ENCODE measurements around the gene XPO5.
"Not testable (repeated sequence)": the region's sequence is repeated elsewhere in the genome, so short reads cannot be mapped to it uniquely, and the experiment has no call there.

The XPO5 gene

DNA sequence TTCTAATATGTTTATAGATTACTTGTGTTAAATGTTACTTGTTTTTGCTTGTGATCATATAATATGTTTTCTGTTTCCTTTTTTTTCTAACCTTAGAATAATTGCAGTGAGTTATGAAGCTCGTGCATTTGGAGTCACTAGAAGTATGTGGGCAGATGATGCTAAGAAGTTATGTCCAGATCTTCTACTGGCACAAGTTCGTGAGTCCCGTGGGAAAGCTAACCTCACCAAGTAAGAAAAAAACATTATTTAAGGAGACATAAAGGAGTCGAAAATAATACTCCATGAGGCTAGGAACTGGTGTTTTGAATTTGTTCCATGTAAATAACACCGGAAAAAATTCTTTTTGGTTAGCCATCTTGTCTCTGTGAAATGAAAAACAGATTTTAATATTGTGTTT, 7.1 kb upstream of the XPO5 start:
- DNase-seq = no peak

DNA sequence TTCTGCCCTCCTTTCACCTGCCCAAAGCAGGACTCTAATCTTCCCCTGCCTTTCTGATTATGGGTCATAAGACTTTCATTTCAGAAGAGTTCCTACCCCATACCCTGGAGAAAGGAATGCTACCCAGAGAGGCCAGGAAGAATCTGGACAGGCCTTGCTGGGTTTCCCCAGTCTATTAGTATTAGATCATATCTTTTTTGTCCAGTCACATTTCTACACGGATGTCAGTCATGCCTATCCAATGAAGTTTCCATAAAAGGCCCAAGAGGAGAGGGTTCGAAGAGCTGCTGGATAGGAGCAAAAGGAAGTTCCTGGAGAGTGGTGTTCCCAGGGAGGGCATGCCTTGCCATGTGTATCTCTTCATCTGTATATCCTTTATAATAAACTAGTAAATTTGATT, 3.3 kb upstream of the XPO5 start:
- DNase-seq = no peak

DNA sequence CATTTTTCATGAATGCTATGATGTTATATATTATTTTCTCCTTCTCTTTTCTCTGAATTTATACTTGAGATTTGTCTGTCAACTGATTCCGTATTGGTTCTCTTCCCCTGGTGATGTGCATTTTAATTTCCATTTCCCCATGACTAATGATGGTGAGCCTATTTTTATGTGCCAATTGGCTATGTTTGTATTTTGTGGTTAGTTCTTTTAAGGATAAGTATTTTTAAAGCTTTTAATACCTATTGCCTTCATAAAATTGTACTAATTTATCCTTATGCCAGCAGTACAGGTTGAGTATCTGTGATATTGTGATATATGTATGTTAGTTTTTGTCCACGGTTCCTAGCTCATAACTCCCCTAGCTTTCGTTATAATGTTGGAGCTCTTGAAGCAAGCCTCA, 2.9 kb upstream of the XPO5 start:
- no peak for DNase-seq

DNA sequence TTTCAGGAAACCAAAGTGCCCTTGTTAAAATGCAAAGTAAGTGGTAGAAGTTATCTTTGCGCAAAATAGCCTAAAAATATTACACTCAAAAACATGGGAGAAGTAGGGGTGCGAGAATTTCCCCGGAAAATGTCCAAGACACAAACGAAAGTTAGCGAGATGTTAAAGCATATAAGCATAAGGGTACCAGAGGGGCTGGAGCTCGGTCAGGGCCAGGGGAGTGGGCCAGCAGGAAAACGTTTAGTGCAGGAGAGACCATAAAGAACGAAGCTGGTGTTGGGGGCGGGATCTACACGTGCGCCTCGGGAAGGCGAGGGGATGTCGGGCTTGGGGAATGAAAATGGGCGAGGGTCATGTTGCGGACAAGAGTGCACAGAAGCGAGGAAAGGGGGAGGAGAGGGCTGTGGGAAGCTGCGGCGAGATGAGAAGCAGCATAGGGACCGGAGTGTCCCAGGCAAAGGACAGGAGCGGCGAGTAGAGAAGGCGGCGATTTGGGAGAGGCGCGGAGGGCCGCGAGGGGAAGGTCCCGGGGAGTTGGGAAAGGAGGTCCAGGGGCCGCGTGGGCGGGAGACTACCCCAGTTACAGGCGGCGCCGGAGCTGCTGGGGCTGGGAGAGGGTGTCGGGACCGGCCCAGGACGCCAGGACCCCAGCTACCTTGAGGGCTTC, 600 bp downstream of the XPO5 start:
- DNase-seq = peak; percentile 6 to 65 (median 62)

DNA sequence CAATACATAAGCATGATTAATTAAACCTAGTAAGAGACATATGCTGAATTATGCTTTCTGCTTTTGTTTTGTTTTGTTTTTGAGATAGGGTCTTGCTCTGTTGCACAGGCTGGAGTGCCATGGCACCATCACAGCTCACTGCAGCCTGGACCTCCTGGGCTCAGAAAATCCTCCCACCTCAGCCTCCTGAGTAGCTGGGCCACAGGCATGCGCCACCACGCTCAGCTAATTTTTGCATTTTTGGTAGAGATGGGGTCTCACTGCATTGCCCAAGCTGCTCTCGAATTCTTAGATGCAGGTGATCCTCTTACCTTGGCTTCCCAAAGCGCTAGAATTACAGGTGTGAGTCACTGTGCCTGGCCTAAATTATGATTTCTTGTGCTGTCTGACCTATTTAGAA, 3.8 kb downstream of the XPO5 start:
- DNase-seq = no peak

DNA sequence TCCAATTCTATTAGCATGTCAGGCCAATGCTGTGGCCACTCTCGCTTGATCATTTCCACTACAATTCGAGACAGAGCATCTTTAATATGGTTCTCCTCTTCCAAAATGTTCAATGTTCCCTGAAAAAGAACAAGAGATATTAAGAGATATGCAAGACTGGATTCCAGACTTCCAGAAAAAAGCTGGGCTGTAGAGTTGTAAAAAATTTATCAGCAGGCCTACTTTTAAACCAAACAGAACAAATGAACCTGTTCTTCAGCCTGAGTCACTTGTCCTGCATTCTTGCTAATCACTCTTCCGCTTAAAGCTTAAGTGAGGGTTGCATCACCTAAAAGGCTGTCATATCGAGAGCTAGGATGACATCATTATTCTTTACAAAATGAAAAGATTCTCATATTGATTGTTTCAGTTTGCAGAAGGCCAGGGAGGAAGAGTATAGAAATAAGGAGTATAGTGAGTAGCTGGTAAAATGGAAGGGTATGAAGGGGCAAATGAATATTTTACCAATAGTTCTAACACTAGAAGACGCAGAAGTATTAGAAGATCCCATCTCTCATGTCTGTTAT, 4.9 kb downstream of the XPO5 start:
- DNase-seq = no peak

DNA sequence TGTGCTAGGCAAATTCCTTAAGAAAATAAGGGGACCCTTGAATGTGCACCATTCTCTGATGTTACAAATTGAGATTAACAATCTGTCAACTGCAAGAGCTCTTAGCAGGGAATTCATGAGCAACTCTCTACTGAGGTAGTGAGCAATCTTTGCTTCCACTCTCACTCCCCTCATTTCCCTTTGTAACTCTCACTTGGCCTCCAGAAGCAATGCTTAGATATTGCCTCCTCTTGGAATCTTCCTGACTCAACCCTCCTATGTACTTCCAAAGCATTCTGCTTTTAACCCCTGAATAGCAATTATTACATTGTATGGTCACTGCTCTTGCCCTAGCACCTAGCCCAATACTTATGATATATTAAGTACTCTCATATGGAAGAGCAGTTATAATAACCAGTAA, 16.5 kb downstream of the XPO5 start:
- no peak for DNase-seq

DNA sequence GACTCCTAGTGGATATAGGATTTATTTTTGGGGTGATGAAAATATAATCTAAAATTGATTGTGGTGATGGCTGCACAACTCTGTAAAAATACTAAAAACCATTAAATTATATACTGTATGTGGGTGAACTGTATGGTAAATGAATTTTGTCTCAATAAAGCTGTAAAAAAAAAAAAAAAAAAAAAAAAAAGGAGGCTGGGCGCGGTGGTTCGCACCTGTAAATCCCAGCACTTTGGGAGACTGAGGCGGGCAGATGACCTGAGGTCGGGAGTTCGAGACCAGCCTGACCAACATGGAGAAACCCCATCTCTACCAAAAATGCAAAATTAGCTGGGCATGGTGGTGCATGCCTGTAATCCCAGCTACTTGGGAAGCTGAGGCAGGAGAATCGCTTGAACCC, 18.2 kb downstream of the XPO5 start:
- not testable (repeated sequence) for DNase-seq

DNA sequence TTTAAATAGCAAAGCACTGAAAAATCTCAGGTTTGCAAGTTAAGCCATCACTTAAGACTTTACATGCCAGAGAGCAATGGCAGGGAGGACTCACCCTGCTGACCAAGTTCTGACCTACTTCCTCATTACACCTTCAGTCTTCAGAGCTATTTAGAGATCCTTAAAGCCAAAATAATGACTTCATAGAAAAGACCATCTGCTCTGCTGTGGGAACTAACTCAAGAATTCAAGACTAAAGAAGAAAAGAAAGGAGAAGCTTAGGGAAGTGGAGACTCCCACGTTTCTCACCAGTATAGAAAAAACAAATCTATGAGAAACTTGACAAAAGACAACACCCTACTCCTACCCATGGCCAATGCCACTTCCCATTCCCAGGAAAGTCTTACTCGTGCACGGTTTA, 28.6 kb downstream of the XPO5 start:
- DNase-seq = no peak

DNA sequence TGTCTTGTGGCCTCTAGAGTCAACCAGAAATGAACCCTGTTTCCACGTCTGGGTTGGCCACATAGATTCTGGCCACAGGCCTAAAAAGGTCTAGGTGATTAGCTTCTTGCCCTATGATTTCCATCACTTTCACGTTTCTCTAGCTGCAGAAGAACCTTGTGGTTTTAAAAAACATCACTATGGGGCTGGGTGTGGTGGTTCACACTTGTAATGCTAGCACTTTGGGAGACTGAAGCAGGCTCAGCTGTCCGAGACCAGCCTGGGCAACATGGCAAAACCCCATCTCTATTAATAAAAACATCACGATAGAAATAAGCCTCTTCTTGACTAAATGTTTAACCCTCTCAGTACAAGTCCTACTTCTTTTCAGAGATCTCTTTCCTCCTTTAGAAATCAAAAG, 31.4 kb downstream of the XPO5 start:
- no peak for DNase-seq

DNA sequence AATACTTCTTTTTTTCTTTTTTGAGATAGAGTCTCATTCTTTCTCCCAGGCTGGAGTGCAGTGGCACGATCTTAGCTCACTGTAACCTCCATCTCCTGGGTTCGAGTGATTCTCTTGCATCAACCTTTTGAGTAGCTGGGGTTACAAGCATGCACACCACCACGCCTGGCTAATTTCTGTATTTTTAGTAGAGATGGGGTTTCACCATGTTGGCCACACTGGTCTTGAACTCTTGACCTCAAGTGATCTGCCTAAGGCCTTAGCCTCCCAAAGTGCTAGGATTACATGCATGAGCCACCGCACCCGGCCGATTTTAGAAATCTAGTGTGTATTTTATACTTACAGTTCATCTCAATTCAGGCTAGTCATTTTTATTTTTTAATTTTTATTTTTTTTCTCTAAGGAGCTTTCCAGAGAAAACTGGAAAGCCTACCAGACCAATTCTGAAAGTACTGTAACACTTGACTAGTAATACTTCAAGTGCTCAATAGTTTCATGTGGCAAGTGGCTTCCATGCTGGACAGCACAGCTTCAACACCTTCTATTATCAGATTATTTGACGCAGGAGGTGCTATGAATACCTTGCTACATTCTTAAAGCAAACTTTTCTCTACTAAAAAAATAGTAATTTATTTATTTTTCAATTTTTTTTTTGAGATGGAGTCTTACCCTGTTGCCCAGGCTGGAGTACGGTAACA, 33.9 kb downstream of the XPO5 start:
- DNase-seq = no peak

DNA sequence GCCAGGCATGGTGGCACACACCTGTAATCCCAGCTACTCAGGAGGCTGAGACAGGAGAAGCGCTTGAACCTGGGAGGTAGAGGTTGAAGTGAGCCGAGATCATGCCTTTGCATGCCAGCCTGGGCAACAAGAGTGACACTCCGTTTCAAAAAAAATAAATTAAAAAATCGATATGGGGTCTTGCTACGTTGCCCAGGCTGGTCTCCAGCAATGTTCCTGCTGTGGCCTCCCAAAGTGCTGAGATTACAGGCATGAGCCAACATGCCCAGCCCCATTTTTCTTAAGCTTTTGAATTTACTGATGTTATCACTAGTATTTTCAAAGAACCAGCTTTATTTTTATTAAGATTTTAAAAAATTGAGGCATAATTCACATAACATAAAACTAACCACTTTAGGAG, 35.3 kb downstream of the XPO5 start:
- DNase-seq = no peak

DNA sequence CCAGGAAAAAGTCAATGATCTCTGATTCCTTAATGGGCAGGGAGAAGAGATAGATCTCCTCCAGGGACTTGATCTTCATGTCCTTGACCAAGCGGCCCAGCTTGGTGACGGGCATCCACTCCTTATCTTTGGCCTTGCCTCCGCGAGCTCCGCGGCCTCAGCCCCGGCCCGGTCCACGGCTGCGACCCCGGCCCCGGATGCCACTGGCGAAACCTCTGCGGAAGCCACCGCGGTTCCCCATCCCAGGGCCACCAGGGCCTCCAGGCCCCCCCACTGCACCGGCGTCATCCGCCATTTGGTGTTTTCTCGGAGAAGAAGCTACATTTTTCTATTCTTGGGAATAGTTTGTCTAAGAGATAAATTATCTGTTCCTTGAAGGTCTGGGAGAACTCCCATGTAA, 36.4 kb downstream of the XPO5 start:
- DNase-seq = not testable (repeated sequence)

DNA sequence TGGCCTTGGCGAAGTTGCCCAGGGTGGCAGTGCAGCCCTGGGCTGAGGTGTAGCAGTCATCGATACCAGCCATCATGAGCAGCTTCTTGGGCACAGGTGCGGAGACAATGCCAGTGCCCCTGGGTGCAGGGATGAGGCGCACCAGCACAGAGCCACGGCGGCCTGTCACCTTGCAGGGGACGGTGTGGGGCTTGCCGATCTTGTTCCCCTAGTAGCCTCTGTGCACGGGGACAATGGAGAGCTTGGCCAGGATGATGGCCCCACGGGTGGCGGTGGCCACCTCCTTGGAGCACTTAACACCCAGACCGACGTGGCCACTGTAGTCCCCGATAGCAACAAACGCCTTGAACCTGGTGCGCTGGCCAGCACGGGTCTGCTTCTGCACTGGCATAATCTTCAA, 36.9 kb downstream of the XPO5 start:
- DNase-seq = not testable (repeated sequence)

DNA sequence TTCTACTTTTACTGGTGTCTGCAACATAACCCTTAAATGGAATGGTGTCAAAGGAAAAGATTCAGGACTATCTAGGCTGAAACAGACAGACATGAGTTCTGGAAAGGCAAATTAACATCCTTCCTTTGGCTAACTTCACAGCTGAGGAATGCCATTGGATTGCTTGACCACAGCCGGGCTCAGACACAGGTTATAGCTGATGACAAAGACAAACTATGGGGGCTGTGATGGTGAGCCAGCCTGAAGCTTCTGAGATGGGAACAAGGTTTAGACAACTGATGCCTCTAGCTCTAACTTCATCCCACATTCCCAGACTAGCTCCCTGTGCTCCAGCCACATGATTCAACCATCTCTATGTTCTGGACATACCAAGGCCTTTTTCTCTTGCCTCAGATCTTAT, 43.6 kb downstream of the XPO5 start:
- DNase-seq = no peak

DNA sequence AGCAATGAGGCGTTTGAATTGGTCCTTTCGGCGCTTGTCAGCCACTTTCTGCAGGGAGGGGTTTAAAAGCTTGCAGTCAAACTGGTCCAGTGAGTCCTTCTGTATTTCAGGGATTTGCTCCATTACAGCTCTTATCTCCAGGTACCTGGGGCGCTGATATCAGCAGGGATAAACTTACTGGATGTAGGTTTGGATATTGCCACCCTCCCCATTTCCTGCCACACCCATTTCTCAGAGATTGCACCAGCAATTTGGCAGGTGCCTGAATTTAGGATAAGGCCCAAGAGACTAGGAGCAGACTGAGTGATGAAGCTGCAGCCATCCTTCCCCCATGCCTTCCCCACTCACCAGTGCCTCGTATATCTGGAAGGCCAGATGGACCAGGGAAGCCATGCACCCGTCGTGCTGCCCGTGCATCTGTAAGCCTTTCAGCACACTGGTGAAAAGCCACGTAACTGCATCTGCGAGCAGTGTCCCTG, 51.3 kb downstream of the XPO5 start:
- DNase-seq = no peak

DNA sequence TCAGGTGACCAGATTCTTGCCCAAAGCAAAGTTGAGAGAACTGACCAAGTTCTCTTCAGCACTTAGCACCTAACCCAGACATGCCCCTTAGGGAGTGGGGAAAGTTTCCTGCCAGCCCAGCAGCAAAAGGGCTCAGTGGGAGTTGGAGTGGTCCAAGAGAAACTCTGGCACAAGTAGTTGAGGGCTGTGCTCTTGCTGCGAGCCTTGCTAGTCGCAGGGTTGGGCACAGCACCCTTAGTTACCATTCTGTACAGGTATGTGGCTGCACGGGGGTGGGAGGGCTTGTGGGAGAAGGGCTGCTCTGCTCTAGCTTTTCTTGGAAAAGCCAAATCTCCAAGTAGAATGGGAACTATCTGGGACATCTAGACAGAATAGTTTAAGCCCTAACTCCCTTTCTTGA, 52.6 kb downstream of the XPO5 start:
- DNase-seq = no peak

DNA sequence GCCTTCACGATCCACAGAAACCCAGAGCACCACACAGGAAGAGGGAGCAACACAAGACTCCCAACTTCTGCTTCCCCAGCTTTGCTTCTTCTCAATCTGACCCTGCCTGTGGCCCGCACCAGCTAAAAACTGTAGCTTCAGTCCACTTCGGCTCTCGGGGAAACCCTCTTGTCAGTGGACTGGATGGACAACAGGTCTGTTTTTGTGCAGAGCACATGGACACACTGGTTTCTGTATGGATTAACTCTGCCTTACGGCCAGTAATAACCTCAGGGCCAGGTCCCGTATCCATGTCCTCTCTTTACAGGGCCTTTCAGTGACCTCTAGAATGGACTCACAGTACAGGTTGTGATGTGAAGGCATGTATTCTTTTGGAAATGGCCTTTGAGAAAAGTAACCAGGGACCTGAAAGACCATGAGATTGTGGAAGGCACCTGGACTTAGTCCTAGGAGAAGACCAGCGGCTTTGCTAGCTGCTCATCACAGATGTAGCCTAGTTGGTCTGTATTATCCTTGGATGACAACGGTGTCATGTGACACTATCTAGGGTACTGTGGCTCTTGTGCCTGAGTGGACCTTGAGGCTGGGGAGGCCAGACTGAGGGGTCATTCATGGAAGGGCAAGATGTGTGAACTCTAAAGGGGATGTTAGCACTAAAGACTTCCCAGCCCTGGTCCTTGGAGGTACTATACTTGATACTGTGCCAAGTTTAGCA, 53.1 kb downstream of the XPO5 start:
- DNase-seq = no peak

DNA sequence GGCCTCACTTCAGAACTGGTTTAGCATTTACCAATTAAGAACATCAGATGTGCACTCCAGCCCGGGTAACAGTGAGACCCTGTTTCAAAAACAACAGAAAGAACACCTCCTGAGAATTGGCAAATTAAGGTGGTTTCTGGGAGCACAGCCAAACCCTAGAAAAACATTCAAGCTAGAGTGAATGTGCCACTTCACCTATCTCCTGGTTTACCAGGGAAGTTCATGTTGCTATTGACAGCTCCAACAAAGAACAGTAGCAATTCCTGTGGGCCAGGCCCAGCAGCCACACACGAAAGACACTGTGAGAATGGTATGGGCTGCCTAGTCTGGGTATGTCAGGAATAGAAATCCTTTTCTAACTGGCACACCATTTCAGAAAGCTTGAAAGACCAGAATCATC, 54.0 kb downstream of the XPO5 start:
- DNase-seq = no peak

DNA sequence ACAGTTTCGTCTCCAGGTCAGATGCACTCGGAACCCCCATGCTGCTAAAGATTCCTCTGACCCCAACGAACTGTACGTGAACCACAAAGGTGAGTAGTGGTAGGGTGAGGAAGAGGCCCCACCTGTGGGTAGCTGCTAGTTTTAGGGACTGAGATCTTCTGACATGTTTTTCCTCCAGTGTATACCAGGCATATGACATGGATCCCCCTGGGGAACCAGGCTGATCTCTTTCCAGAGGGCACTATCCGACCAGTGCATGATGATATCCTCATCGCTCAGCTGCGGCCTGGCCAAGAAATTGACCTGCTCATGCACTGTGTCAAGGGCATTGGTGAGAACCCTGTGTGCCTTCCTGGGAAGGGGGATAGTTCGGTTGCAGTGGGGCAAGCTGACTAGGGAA, 55.7 kb downstream of the XPO5 start:
- no peak for DNase-seq

DNA sequence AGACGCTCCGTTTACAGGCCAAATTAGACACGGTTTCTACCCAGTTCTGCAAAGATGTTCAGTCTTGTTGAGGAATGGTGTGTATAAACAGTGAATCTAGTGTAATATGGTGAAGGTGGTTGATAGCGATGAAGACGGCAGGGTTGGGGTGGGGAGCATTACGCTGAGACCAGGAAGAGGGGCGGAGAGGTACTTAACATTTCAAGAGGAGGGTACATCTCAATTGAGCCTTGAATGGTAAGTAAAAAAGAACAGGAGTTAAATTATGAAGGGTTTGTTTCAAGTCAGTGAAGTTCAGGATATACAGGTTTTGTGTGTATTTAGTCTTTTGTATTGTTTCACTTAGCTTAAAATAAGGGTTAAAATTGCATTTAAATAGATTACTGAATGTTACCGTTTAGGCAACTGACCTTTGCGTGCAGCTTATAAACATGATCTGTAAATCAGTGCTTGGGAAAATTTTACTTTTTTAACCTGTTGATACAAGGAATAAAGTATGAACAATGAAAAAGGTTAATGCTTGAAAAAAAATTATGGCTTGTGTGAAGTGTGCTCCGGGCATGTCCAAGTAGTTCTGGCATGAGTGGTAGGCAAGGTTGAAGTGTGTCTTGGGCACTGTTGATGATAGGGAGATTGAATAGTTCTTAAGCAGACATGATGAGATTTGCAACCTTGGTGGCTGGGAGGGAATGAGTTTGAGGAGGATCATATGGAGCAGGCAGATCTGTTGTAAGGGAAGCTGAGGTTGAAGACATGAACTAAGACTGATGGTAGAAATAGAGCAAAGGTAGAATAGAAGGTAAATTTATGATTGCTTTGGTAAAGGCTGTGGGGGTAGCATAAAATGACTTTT, 58.1 kb downstream of the XPO5 start:
- no peak for DNase-seq

DNA sequence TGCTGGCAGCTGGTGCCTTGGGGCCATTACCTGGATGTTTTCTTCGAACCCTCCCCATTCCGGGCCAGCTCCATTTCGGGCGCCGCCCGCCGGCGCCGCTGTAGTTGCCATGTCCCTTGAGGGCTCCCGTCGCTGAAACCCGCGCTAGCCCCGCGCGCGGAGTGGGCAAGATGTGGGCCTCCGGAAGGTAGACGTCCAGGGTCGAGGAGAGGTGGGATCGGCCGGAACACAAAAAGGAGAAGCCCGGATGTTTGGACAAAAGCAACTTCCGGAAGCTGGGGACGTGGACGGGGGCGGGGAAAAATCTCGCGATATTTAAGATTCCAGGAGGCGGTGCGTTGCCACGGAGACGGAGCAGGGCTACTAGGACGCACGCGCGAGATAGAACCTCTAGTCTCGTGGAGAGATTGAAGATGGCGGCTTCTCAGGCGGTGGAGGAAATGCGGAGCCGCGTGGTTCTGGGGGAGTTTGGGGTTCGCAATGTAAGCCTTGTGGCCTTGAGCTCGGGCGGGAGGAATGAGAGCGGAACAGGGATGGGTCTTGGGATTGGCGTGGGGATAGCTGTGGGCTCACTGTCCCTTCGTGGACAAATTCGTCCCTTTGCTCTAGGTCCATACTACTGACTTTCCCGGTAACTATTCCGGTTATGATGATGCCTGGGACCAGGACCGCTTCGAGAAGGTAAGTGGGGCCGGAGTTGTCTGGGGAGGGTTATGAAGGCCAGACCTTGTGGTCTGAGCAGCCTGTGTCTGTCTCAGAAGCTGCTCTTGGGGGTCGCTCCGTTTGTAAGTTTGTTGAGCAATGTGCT, 58.9 kb downstream of the XPO5 start, which contains the start of the genes POLR1C and YIPF3:
TSS of gene POLR1C (plus strand) at position 393 of the 808 bp plus-strand sequence. CDS start at position 414, 21 bp downstream.
TSS of gene YIPF3 (minus strand) at position 230 of the 808 bp plus-strand sequence. CDS start at position 111, 119 bp downstream.
- DNase-seq = peak; percentile 96 to 99 (median 99)
